Measurements from ENCODE around the gene PGAP6.
"Not testable (repeated sequence)": the region's sequence is repeated elsewhere in the genome, so short reads cannot be mapped to it uniquely, and the experiment has no call there.

Gene PGAP6

DNA sequence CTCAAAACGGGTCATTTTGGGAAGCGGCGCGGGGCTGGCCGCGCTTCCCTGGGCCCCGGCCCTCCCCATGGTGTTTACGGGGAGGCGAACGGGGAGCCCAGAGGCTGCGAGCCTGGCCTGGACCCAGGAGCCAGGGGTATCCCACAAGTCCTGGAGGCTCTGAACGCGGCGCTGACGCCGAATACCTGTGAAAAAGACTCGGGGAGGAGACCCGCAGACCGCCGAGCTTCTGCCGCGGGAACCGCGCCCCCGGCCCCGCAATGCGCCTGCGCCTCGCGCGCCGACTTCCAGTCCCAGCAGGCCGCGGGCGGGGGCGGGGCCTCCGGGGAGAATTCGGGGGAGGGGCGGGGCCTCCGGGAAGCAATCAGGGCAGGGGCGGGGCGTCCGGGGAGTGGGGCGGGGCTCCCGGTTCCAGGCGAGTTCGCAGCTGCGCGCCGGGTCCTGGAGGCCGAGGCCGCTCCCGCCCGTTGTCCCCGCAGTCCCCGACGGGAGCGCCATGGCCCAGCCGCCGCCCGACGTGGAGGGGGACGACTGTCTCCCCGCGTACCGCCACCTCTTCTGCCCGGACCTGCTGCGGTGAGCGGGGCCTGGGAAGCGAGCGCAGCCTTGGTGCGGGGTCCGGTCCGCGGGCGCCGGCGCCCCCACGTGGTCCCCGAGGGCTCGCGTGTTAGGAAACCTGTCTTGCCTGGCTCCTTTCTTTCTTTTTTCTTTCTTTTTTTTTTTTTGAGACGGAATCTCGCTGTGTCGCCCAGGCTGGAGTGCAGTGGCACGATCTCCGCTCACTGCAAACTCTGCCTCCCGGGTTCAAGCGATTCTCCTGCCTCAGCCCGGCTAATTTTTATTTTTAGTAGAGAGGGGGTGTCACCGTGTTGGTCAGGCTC lies 19.9 kb upstream of the PGAP6 start, which contains the start of gene DECR2:
Gene DECR2 (plus strand): TSS at position 418 of the 881 bp plus-strand sequence. CDS start 79 bp downstream, at position 497.
- DNase-seq (ENCODE audit: low spot score), result peak; percentile 87

DNA sequence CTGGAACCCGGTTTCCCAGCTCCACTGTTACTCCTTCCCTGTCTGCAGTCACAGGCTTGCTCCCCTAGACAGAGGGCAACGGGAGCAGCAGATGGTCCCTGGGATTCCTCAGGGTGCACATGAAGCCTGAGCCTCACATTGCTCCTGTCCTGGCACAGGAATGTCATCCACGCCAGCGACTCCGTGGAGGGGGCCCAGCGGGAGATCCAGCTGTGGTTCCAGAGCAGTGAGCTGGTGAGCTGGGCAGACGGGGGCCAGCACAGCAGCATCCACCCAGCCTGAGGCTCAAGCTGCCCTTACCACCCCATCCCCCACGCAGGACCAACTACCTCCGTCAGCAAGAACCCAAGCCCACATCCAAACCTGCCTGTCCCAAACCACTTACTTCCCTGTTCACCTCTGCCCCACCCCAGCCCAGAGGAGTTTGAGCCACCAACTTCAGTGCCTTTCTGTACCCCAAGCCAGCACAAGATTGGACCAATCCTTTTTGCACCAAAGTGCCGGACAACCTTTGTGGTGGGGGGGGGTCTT lies 18.3 kb upstream of the PGAP6 start:
- no peak for DNase-seq (ENCODE audit: low spot score)

DNA sequence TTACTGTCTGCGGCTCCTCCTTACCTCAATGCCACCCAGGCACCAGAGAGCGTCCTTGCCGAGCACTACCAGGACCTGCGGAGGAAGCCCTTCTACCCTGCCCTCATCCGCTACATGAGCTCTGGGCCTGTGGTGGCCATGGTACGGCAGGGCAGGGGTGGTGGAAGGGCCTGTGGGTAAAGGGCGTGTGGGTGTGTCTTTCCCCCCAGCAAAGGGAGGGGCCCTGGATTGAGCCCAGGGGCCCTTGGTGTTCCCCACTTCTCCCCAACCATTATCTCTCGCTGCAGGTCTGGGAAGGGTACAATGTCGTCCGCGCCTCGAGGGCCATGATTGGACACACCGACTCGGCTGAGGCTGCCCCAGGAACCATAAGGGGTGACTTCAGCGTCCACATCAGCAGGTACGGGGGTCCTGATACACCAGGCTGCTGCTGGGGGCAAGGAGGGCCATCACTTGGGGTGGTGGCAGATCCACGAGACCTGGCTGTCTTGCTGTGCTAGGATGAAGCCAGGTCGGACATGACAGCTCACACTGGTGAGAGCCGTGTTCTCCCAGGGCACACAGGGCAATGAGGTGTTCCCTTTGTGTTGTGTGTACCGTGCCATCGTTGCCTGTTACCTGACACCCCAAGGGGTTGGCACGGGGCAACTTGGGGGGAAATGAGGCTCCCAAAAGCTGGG lies 17.7 kb upstream of the PGAP6 start:
- DNase-seq (ENCODE audit: low spot score), result no peak

DNA sequence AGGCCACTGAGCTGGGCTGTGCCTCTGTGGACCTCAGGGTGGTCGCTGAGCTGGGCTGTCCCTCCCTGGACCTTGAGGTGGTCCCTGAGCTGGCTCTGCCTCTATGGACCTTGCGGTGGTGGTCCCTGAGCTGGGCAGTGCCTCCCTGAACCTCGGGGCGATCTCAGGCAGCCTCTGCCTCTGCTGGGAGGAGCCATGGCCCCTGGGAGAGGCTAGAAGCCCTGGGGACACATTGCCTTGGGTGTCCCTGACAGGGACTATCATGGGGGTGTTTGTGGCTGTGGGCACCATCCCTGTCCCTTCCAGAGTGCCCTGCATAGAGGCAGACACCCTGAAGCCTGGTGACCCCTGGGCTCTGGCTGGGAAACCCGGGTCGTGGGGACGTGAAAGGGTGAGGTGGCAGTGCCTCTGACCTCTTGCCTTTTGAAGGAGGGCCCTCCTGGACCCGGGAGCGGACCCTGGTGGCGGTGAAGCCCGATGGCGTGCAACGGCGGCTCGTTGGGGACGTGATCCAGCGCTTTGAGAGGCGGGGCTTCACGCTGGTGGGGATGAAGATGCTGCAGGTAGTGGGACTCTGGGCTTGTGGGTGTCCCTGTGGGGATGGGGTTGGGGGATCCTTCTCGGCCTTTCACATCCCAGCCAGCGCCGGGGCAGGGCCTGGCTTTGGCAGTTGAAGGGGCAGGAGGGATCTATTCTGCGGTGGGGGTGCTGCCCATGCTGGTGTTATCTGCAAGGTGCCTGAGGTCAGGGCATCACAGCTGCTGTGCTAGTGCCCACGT lies 17.0 kb upstream of the PGAP6 start:
- no peak for DNase-seq (ENCODE audit: low spot score)

DNA sequence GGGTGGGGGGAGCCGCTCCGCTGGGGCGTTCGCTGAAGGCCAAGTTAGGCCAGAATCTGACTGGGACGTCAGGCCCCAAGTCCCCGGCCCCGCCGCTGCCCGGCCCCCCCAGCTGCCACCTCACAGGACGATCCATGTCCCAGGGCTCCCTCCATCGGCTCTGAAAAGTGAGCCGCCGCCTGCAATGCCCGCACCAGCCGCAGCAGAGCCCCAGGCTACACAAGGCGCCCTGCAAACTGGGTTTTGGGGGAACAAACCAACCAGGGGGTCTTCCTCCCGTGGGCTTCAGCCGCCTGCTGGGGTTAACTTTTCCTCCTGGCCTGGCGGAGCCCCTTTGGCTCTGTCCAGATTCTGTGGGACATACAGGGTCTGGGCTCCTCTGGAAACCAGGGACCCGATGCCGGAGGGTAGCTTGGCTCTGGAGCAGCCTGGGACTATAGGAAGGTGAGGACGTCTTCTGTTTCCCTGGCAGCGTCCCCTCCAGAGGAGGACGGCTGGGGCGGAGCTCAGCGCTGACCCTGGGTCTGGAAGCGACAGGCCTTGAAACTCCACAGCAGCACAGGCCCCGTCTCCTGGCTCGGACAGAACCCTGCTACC lies 16.1 kb upstream of the PGAP6 start:
- peak; percentile 73 for DNase-seq (ENCODE audit: low spot score)

DNA sequence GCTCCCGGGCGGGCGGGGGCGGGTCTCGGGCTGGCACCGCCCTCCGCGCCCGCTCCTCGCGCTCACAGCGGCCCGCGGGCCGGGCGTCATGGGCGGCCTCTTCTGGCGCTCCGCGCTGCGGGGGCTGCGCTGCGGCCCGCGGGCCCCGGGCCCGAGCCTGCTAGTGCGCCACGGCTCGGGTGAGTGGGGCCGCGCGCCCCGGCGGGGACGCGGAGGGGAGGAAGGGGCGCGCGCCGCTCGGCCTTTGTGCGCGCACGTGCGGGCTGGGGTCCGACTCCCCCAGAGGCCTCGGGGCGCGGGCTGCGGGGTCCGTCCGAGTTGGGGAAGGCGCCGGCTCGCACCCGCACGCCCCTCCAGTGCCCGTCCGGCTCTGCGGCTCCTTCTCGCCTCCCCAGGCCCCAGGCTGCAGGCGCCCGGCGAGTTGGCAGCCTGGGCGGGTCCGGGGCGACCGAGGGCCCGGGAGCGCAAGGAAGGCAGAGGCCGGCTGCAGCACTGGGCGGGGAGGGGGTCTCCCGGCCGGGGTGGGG lies 15.4 kb upstream of the PGAP6 start, which contains the start of gene NME4:
Gene NME4 (plus strand): TSS at position 65 of the 527 bp plus-strand sequence. CDS start 24 bp downstream, at position 89.
- DNase-seq (ENCODE audit: low spot score), result no peak

DNA sequence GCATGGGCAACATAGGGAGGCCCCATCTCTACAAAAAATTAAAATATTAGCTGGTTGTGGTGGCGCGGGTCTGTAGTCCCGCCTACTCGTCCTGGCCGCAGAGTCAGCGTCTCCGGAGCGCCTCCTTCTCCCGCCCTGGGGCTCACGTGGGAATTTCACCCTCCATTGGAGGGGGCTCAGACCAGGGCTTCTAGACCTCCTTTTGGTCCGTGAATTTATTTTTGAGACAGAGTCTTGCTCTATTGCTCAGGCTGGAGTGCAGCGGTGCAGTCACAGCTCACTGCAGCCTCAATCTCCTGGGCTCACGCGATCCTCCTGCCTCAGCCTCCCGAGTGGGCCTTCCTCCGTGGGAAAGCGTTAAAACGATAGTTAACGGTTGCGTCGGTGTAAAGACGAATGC lies 14.8 kb upstream of the PGAP6 start:
- peak; percentile 83 for DNase-seq (ENCODE audit: low spot score)

DNA sequence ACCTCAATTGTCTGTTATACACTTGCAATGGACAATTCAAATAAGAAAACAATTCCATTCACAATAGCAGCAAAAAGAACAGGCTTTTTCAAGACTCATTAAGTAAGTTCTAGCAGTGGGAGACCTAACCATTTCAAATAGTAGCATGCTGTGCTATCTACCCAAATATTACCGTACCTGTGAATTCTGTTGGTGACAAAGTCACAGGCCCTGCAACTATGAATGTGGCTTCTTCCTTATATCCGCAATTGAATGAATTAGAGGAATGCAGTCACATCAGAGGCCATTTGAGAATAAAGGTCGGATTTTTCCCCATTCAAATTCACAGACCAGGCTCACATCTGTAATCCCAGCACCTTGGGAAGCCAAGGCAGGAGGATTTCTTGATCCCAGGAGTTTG lies 14.4 kb upstream of the PGAP6 start:
- DNase-seq (ENCODE audit: low spot score), result no peak

DNA sequence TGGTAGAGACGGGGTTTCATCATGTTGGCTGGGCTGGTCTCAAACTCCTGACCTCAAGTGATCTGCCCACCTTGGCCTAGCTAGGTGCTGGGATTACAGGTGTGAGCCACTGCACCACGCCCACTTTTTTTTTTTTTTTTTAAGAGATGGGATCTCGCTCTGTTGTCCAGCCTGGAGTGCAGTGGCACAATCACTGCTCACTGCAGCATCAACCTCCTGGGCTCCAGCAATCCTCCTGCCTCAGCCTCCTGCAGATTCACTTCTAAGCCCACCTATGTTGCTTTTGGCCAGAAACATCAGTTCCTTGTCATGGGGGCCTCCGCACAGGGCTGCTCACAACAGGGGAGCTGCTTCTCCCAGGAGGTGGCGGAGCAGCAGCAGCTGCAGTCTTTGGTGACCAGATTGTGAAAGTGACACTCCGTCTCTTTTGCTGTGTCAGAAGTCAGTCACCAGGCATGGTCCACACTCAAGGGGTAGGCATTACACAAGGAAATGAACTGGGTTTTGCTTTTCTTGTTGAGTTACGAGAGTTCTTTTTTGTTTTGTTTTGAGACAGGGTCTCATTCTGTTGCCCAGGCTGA lies 10.8 kb upstream of the PGAP6 start:
- DNase-seq (ENCODE audit: low spot score), result no peak

DNA sequence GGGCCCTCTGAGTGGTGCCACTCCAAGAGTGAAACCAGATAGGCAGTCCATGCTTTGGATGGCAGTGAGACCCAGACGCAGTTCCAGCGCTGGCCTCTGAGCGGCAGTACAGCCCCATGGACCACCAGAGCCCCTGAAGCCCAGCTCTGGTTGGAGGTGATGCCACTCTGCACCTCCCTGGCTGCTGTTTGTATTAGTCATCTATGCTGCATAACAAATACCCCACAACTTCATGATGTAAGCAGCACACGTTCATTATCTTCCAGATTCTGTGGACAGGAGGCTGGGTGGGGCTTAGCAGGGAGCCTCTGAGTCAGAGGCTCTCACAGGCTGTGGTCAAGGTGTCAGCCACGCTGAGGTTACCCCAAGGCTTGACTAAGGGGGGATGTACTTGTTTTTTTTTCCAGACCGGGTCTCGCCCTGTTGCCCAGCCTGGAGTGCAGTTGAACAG lies 10.1 kb upstream of the PGAP6 start:
- peak; percentile 55 for DNase-seq (ENCODE audit: low spot score)

DNA sequence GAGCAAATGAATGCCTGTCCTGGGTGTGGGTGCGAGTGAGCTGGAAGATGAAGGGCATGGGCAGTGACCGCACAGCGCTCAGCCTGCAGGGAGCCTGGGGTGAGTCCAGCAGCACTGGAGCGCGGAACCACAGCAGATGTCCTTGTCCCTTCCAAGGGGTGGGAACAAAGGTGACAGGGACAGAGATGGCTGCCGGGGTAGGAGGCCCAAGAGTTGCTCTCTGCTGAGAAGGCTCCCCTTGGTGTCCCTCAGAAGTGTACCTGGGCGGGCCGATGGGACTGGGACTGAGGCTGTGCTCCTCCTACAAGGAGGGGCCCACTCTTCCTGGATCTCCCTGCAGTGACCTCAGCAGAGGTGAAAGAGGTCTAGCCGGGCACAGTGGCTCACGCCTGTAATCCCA lies 7.6 kb upstream of the PGAP6 start:
- DNase-seq (ENCODE audit: low spot score), result no peak

DNA sequence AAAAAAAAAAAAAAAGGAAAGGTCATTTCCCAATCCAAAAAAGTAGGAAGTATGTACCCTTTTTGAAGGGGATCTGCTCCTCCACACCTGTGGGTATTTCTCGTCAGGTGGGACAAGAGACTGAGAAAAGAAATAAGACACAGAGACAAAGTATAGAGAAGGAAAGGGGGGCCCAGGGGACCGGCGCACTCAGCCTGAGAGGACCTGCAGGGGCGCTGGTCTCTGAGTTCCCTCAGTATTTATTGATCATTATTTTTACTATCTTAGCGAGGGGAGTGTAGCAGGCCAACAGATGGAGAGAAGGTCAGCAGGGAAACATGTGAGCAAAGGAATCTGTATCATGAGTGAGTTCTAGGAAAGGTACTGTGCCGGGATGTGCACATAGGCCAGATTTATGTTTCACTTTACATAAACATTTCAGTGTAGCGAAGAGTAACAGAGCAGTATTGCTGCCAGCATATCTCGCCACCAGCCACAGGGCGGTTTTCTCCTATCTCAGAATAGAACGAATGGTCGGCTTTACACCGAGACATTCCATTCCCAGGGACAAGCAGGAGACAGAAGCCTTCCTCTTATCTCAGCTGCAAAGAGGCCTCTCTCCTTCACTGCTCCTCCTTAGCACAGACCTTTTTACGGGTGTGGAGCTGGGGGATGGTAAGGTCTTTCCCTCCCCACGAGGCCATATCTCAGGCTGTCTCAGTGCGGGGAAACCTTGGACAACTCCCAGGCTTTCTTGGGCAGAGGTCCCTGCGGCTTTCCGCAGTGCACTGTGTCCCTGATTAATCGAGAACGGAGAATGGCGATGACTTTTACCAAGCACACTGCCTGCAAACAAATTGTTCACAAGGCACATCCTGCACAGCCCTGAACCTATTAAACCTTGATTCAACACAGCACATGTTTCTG lies 6.2 kb upstream of the PGAP6 start:
- not testable (repeated sequence) for DNase-seq (ENCODE audit: low spot score)

DNA sequence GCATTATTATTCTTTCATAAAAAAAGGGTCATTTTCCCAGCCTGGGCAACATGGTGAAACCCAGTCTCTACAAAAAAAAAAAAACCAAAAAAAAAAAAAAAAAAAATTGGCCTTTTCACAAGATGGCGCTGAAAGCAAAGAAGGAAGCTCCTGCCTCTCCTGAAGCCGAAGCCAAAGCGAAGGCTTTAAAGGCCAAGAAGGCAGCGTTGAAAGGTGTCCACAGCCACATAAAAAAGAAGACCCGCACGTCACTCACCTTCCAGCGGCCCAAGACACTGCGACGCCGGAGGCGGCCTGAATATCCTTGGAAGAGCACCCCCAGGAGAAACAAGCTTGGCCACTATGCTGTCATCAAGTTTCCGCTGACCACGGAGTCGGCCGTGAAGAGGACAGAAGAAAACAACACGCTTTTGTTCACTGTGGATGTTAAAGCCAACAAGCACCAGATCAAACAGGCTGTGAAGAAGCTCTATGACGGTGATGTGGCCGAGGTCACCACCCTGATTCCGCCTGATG lies 4.9 kb upstream of the PGAP6 start:
- DNase-seq (ENCODE audit: low spot score), result no peak

DNA sequence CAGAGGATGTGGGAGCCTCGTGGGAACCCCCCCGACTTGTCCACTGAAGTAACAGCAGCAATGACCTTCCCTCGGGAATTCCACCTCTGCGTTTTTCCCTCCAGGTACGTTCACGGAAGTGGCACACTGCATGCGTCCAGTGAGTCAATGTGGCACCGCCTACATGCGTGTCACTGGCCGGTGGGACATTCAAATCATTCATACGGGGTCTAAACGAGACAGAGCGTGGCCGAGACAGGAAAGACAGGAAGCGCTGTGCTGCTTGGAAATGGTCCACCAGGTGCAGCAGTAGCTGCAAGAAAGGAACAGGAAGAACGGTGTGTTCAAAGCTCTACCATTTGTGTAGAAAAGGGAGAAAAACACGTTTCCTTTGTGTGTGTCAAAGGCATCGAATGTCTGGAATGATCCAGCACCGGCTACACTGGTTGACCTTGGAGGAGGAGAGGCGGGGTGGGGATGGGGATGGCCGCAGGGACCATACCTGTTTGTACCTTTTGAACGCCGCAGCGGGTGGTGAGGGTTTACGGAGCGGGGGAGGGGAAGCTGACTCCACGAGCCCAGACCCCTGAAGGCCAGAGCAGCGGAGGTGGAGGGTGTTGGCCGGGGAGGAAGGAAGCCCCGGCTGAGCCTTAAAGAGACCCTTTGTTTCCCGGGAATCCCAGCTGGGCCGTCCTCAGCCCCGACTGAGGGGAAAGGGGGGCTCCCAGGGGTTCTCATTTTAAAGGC lies 1.7 kb upstream of the PGAP6 start:
- DNase-seq (ENCODE audit: low spot score), result no peak

DNA sequence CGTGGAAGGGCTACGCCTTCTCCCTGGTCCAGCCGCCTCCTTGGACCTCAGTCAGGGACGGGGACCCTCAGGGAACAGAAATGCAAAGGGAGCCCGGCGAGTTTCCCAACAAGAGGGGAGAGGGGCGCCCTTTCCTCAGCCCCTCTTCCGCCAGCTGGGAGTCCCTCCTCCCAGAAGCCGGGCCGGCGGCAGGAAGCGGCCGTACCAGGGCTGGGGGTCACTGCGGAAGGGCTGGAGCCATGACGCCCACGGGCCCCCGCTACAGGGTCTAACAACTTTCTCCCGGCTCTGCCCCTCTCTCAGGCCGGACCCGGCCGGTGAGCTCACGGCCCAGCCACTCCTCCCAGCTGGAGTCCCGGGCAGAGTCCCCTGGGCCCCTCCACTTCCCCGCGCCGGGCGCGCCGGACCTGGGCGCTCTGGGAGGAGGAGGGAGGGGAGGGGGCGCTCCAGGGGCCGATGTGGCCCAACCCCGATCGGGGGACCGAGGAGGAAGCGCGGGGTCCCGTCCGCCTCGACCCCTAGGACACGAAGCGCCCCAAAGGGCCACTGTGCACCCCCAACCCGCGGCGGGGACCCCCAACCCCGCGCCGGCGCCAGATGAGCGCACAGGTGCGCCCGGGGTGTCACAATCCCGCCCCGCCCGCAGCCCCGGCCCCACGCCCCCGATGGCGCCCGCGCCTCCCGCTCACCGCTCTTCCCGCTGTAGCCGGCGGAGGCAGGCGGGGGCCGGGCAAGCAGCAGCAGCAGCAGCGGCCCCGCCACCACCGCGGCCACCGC lies 578 bp downstream of the PGAP6 start:
- no peak for DNase-seq (ENCODE audit: low spot score)

DNA sequence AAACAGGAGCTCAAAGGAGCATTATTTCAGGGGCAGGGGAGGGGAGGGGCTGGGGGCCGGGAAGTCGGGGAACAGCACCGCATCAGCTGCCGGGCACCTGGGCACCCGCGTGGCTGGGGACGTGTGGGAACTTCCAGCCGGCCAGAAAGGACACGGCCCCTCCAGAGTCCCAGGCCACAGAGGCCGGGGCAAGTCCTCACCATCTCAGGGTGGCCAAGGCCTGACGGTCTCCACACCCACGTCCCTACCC lies 1.1 kb downstream of the PGAP6 start:
- DNase-seq (ENCODE audit: low spot score), result no peak

DNA sequence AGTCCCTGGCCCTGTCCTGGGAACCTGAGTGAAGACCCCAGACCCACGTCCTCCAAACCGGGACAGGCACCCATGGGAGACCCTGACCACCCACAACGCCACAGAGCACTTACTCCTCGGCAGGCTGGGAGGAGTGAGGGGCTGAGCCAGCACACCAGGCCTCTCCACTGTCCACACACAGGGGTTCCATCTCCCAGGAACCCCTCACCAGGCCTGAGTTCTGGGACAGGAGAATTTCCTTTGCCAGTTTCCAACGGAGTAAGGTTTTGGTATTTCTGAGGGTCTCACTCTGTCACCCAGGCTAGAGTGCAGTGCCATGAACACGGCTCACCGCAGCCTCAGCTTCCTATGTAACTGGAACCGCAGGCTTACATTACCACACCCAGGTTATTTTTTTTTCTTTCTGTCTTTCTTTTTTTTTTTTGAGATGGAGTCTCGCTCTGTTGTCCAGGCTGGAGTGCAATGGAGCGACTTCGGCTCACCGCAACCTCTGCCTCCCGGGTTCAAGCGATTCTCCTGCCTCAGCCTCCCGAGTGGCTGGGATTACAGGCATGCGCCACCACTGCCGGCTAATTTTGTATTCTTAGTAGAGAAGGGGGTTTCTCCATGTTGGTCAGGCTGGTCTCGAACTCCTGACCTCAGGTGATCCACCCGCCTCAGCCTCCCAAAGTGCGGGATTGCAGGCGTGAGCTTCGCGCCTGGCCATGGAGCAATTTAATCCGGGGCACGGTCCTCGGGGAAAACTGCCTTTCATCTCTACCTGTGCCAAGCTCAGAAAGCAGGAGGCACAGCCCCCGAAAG lies 1.6 kb downstream of the PGAP6 start:
- no peak for DNase-seq (ENCODE audit: low spot score)
